Mucosa of descending colon (tissue), 3 donors: ENCODE results near the gene PRKCZ. TPM values are rescaled to one million over a fixed set of nuclear protein-coding genes. Genes with fewer than 3 reads are reported as not detected.

Experiments used
- ATAC-seq: fragments of 200-7000 bp; cut with Tn5 transposase; one replicate; pipeline ENCODE4 v1.9.1; 2020; ENCODE audit warnings: mild to moderate bottlenecking, moderate library complexity
- DNase-seq, 3 donors: peaks; one replicate each; pipeline ENCODE4 v3.0.0-alpha.2; 2020
- H3K36me3 ChIP-seq: fragments of 200-600 bp; one replicate; pipeline ENCODE4 v1.8.0; 2021; ENCODE audit warnings: low read depth, mild to moderate bottlenecking
- H3K4me1 ChIP-seq: fragments of 200-600 bp; one replicate; pipeline ENCODE4 v1.8.0; 2021; ENCODE audit warnings: low read depth, mild to moderate bottlenecking
- H3K4me3 ChIP-seq: fragments of 200-600 bp; one replicate; pipeline ENCODE4 v1.8.0; 2021; ENCODE audit warnings: mild to moderate bottlenecking
- H3K9me3 ChIP-seq: fragments of 200-600 bp; one replicate; pipeline ENCODE4 v1.8.0; 2021; ENCODE audit warnings: mild to moderate bottlenecking
- CTCF ChIP-seq: fragments of 200-600 bp; IDR thresholded peaks from one replicate; pipeline ENCODE4 v1.8.0; 2022; ENCODE audit warnings: antibody characterized with exemption, mild to moderate bottlenecking
- intact Hi-C, 2 donors: fragments of 100-400 bp; cut with DNase I in 1 of 2; cut with micrococcal nuclease in 1 of 2; formaldehyde crosslinking; loops; one replicate each; pipeline versions ENCODE4 v1.11.0 to v1.11.1; 2022; cut with DNase I, micrococcal nuclease
- total RNA-seq, 3 donors: library from RNA; stranded (reverse); fragmentation: NEBNext Ultra II Directional in 2 of 3; extraction: Animal tissue kit (Norgen Biotek cat#: 25700) in 2 of 3; gene quantifications; one replicate each; pipeline versions ENCODE4 v1.2.1 to v1.2.4, GENCODE V29; 2021 to 2023
- donor health status: DM: no; HTN: no; CAD: no; lungs with moderate emphysema.
- donor health status: DM: no; HTN: no; CAD: no.
- donor health status: DM: no; HTN: yes; CAD: no.

The PRKCZ gene
- total RNA-seq, 3 donors from 2014 or later: 38.9 to 80.2 (median 53.7) TPM

GRCh38 chr1:2190491-2190976, 140.3 kb downstream of the PRKCZ start:
- TF ChIP-seq CTCF: no peak
- Histone ChIP-seq H3K9me3 (no peaks in the 10 kb centered on the region), H3K4me1 (peaks cover 26% of the 10 kb centered on the region), H3K4me3 (no peak overlapping the region), H3K36me3 (no peaks in the 10 kb centered on the region)
- ATAC-seq (no peak), DNase-seq (no peak)
- intact Hi-C loops: no loop called here

- DNase-seq (no peak), ATAC-seq (no peak)
- no peak for TF ChIP-seq CTCF
- Histone ChIP-seq H3K9me3 (no peaks in the 10 kb centered on the region), H3K4me1 (peaks cover 29% of the 10 kb centered on the region), H3K36me3 (no peaks in the 10 kb centered on the region), H3K4me3 (no peak overlapping the region)
- intact Hi-C loops: no loop called here
Measured at GRCh38 chr1:2192031-2192995, 142.1 kb downstream of the PRKCZ start.

- no peak for TF ChIP-seq CTCF
- H3K9me3 ChIP-seq: no peaks in the 10 kb centered on the region
- H3K36me3 ChIP-seq: no peaks in the 10 kb centered on the region
- ATAC-seq (no peak), DNase-seq (no peak)
- intact Hi-C loops: no loop called here
- H3K4me3 ChIP-seq: no peak overlapping the region
- peaks cover 35% of the 10 kb centered on the region for H3K4me1 ChIP-seq
Measured at GRCh38 chr1:2193514-2194281, 143.5 kb downstream of the PRKCZ start.

GRCh38 chr1:2194319-2194897, 144.2 kb downstream of the PRKCZ start, which contains the start of gene FAAP20:
FAAP20 (minus strand) TSS chr1:2194772; CDS start chr1:2194749, 23 bp downstream.
- H3K4me1 ChIP-seq: peaks cover 37% of the 10 kb centered on the region
- no peaks in the 10 kb centered on the region for H3K9me3 ChIP-seq
- intact Hi-C loops: no loop called here
- no peaks in the 10 kb centered on the region for H3K36me3 ChIP-seq
- DNase-seq (peak in 1 of 3 donors; percentile 70), ATAC-seq (peak; percentile 66)
- H3K4me3 ChIP-seq: peak within 1 kb of the TSS; percentile 26
- TF ChIP-seq CTCF: no peak
